ENCODE results near the gene DDX10. TPM values are rescaled to one million over a fixed set of nuclear protein-coding genes. Genes with fewer than 3 reads are reported as not detected.

DDX10 gene
- total and polyA plus RNA-seq, 2 experiments from 2014 or later = 32.4 to 37.8 TPM

- no peak overlapping the region for H3K4me2 ChIP-seq
- no peak overlapping the region for H3K4me3 ChIP-seq
- no peaks in the 10 kb centered on the region for H3K9me2 ChIP-seq (ENCODE audit: insufficient read depth)
- no peak overlapping the region for H2AFZ ChIP-seq
- Mint-ChIP-seq H3K4me3 (no peak overlapping the region), H3K4me1 (no peaks in the 10 kb centered on the region), H3K27ac (no peak overlapping the region), H3K27me3 (ENCODE audit: insufficient read depth, low read depth, poor library complexity) (peaks cover 2% of the 10 kb centered on the region), H3K36me3 (ENCODE audit: low read depth) (peaks cover 10% of the 10 kb centered on the region; the same call in 2 of the 3 replicates), H3K9me3 (no peaks in the 10 kb centered on the region)
- H4K20me1 ChIP-seq (replicated peaks; ENCODE audit: insufficient read depth) = no peaks in the 10 kb centered on the region
- H3K4me1 ChIP-seq (ENCODE audit: insufficient read depth) = no peaks in the 10 kb centered on the region
- no peaks in the 10 kb centered on the region for H3K79me2 ChIP-seq (replicated peaks; ENCODE audit: insufficient read depth)
- no peak for DNase-seq (ENCODE audit: low spot score)
- H3F3A ChIP-seq (replicated peaks; ENCODE audit: low read depth) = no peaks in the 10 kb centered on the region
- H3K27me3 ChIP-seq (ENCODE audit: insufficient read depth) = no peaks in the 10 kb centered on the region
- H3K36me3 ChIP-seq (ENCODE audit: insufficient read depth) = peaks cover 4% of the 10 kb centered on the region; the same call in 1 of the 2 replicates
- H3K27ac ChIP-seq (ENCODE audit: low read depth) = no peak overlapping the region
- ATAC-seq = no peak
- TF ChIP-seq ETS1 (IDR thresholded peaks at IDR 0.05) (no peak), CTCF (conservative IDR thresholded peaks at IDR 0.05; ENCODE audit: low read depth in 2 of 2) (no peak), CREB1 (CRISPR knock-in tag; IDR thresholded peaks at IDR 0.05; ENCODE audit: low read depth) (no peak), REST (IDR thresholded peaks at IDR 0.05; ENCODE audit: unreplicated experiment) (no peak), ZNF462 (CRISPR knock-in tag; IDR thresholded peaks at IDR 0.05) (no peak), ZNF114 (CRISPR knock-in tag; IDR thresholded peaks at IDR 0.05) (no peak), JUNB (IDR thresholded peaks at IDR 0.05; ENCODE audit: unreplicated experiment) (no peak), STAT1 (IDR thresholded peaks at IDR 0.05; ENCODE audit: unreplicated experiment) (no peak), NANOG (IDR thresholded peaks at IDR 0.05; ENCODE audit: borderline replicate concordance) (no peak), EZH2 (IDR thresholded peaks at IDR 0.05; ENCODE audit: low read depth, unreplicated experiment) (no peak), EZH2phosphoT487 (IDR thresholded peaks at IDR 0.05; ENCODE audit: unreplicated experiment) (no peak), POLR2AphosphoS5 (IDR thresholded peaks at IDR 0.05; ENCODE audit: low read depth) (no peak), ZNF331 (CRISPR knock-in tag; IDR thresholded peaks at IDR 0.05; ENCODE audit: low read depth) (no peak)
These were observed 34.2 kb downstream of the DDX10 start for GRCh38 chr11:108698844-108699642.
